Renal cortex interstitium (tissue), 11 donors: ENCODE results near the gene RCCD1. TPM values are rescaled to one million over a fixed set of nuclear protein-coding genes. Genes with fewer than 3 reads are reported as not detected.

Experiments
- DNase-seq, 11 donors: peaks; one replicate each; pipeline ENCODE4 v3.0.0-alpha.2; 2013; ENCODE audit warnings: low read depth in 9 of 11, low spot score in 4 of 11; ENCODE audit errors: extremely low read depth in 1 of 11
- polyA plus RNA-seq, 3 donors: library from polyadenylated mRNA; unstranded; fragments of 120-200 nt; gene quantifications; one replicate each; pipeline ENCODE4 v1.2.1, GENCODE V29; 2013; ENCODE audit not compliant: insufficient read length in 3 of 3

RCCD1 gene
- polyA plus RNA-seq, 3 donors, result 13.8 to 18.9 (median 16.5) TPM

DNA sequence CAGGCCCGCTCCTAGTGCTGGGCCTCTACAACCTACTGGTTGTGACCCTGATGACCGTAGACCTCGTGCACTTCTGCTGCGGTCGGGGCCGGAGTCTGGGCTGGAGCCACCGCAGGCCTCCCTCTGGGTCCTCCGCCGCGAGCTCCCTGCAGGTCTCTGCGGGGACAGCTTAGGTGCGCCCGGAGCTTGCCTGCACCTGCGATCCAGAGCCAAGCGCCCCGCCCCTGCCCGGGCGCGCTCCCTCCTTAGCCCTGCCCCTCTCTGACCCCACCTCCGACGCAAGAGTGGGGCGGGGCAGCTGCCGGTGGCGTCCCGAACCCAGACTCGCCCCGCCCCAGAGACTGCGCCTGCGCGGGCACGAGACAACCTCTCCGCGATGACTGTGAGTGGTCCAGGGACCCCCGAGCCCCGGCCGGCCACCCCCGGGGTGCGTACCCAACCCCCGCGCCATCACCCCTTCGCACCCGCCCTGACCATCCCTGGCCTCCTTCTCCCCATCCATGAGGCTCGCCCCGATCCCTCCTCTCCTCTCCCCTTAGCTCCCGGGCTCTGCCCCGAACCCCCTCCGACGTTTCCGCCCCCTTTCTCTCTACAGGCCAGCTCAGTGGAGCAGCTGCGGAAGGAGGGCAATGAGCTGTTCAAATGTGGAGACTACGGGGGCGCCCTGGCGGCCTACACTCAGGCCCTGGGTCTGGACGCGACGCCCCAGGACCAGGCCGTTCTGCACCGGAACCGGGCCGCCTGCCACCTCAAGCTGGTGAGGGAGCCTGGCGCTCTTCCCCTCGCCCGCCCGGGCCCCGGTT lies 19.5 kb upstream of the RCCD1 start, which contains the start of gene UNC45A:
UNC45A (plus strand) TSS at position 337 of the 803 bp plus-strand sequence; CDS start at position 377, 40 bp downstream.
- peak in 8 of 11 donors; percentile 71 to 90 (median 86) for DNase-seq

- DNase-seq, result no peak
Measured at GRCh38 chr15:90936823-90937222, 17.9 kb upstream of the RCCD1 start.

- DNase-seq, result no peak
Measured at GRCh38 chr15:90938261-90938660, 16.4 kb upstream of the RCCD1 start.

DNA sequence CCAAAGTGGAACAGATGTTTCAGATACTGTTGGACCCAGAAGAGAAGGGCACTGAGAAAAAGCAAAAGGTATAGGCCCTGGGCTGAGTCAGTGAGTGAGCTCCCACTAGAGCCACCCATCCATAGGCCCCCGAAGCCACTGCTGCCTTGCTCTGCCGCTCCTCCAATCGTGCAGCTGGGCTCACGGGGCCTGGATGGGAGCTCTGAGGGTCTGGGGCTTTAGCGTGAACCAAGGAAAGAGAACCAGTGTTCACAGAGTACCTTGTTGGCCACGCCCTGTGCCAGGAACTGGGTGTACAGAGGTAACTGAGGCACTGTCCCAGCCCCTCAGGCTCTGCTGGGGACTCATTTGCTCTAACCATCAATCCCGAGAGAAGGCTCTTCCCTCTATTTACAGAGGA lies 14.9 kb upstream of the RCCD1 start:
- no peak for DNase-seq

- DNase-seq, result no peak
Measured at GRCh38 chr15:90941038-90941437, 13.6 kb upstream of the RCCD1 start.

DNA sequence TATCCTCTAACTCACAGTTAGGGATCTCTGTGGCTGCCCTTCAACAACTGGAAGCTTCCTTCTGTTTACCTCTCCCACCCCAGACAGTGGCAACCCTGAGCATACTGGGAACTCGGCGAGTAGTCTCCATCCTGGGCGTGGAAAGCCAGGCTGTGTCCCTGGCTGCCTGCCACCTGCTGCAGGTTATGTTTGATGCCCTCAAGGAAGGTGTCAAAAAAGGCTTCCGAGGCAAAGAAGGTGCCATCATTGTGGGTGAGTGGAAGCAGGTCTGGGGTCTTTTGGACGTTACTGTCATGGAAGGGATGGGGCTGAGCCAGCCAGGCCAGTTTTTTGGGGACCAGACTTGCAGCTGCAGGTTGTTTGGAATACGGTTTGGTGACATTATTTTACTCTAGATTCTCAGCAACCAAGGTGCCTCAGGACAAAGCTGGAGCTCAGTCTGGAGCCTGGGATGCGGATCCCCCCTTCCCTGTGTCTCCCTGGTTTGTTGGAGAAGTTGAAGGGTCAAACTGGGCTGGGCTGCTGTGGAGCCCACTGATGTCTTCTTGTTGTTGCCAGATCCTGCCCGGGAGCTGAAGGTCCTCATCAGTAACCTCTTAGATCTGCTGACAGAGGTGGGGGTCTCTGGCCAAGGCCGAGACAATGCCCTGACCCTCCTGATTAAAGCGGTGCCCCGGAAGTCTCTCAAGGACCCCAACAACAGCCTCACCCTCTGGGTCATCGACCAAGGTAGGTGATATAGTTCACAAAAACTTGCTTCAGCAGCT lies 12.1 kb upstream of the RCCD1 start:
- DNase-seq, result no peak

GRCh38 chr15:90945091-90945490 lies 9.6 kb upstream of the RCCD1 start:
- DNase-seq, result no peak

- no peak for DNase-seq
Measured at GRCh38 chr15:90946538-90946937, 8.1 kb upstream of the RCCD1 start.

DNA sequence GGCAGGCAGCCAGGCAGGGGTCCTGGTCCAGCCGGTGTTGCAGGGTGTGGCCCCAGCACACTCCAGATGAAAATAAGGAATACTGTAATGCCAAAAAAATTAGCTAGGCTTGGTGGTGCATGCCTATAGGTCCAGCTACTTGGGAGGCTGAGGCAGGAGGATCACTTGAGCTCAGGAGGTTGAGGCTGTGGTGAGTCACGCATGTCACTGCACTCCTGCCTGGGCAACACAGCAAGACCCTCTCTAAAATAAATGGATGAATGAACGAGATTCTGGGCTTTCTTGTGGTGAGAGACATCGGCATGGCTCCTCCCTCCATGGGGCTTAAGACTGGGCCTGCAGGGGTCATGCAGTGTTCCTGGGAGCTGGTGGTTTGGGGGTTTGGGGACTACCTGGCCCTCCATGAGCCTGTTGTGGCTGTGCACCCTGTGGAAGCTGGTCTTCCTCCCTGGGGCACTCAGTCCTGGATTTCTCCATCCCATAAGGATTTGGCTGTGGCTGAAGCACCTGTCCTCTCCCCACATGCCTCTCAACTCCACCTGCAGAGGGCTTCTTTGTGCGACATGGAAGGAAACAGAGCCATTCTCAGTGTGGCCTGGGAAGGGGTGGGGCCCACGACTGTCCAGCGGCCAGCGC lies 7.6 kb upstream of the RCCD1 start:
- no peak for DNase-seq

DNA sequence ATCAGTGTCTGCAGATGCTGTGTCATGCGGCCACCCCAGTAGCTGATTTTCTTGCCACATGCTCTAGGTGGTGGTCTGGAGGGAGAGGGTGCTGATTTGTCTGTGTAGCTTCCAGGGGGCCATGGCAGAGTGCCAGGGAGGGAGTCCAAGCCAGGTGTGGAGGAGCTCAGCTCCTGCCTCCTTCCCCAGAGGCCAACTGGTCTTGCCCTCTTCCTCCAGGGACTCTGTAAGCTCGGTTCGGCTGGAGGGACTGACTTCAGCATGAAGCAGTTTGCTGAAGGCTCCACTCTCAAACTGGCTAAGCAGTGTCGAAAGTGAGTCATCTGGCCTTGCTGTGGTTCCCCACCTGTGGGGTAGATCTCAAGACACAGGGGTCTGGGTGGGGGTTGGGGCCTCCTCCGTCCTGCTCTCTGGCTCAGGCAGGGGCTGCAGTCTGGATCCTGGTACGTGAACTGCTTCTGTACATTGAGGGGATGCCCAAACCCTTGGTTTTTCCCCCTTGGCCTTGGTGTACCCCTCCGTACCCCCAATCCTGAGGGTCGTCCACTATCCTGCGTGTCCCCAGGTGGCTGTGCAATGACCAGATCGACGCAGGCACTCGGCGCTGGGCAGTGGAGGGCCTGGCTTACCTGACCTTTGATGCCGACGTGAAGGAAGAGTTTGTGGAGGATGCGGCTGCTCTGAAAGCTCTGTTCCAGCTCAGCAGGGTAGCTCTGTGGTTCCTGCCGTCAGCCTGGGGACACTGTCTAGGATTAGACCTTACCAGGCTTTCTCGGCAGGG lies 6.9 kb upstream of the RCCD1 start:
- no peak for DNase-seq

GRCh38 chr15:90948506-90948905 lies 6.2 kb upstream of the RCCD1 start:
- no peak for DNase-seq

- no peak for DNase-seq
Measured at GRCh38 chr15:90949979-90950675, 4.6 kb upstream of the RCCD1 start.

DNA sequence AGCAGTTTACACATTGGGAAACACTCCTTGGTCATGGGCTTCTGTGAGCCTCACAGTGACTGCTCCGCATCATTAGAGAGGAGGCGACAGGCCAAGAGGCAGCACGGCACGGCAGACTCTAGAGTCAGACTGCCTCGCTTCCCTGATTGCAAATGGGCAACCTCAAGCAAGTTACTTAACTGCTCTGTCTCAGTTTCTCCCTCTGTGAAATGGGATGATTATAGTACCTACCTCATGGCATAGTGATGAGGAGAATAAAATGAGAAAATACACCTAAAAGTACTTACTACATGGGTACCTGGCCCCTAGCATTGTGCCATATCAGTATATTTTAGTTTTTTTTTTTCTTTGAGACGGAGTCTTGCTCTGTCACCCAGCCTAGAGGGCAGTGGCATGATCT lies 4.0 kb upstream of the RCCD1 start:
- no peak for DNase-seq

DNA sequence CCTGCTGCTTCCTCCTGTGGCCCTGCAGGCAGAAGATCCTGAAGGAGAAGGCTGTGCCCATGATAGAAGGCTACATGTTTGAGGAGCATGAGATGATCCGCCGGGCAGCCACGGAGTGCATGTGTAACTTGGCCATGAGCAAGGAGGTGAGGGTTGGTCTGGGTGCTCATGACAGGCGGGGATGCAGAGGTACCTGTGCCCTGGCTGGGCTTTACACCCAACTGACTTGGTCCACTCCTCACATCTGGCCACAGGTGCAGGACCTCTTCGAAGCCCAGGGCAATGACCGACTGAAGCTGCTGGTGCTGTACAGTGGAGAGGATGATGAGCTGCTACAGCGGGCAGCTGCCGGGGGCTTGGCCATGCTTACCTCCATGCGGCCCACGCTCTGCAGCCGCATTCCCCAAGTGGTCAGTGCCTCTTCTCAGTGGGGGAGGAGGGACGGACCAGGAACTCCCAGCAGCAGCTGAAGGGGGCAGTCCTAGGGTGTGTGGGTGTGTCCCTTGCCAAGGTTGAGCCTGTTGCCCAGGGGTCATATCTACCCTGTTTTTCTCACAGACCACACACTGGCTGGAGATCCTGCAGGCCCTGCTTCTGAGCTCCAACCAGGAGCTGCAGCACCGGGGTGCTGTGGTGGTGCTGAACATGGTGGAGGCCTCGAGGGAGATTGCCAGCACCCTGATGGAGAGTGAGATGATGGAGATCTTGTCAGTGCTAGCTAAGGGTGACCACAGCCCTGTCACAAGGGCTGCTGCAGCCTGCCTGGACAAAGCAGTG lies 1.6 kb upstream of the RCCD1 start:
- DNase-seq, result no peak

DNA sequence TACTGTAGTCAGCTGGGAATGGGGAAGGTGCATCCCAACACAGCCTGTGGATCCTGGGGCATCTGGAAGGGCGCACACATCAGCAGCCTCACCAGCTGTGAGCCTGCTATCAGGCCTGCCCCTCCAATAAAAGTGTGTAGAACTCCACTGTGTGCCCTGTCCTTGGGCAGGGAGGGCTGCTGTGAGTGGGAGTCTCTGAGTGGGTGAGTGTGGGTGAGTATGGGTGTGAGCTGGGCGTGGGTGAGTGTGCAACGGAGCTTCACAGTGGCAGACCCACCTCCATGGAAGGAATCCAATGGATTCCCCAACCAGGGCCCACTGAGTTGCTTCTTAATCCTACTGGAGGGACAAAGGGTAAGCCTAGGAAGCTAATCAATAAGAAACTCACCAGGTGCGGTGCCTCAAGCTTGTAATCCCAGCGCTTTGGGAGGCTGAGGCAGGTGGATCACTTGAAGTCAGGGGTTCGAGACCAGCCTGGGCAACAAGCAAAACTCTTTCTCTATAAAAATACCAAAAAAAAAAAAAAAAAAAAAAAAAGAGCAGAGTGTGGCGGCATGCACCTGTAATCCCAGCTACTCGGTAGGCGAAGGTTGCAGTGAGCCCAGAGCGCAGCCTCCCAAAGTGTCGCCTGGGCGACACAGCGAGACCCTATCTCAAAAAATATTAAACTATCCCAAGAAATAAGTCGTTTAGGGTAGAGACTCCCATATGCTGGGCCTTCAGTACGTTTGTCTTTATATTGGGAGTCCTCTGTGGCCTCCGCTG lies 555 bp upstream of the RCCD1 start:
- DNase-seq, result no peak

DNA sequence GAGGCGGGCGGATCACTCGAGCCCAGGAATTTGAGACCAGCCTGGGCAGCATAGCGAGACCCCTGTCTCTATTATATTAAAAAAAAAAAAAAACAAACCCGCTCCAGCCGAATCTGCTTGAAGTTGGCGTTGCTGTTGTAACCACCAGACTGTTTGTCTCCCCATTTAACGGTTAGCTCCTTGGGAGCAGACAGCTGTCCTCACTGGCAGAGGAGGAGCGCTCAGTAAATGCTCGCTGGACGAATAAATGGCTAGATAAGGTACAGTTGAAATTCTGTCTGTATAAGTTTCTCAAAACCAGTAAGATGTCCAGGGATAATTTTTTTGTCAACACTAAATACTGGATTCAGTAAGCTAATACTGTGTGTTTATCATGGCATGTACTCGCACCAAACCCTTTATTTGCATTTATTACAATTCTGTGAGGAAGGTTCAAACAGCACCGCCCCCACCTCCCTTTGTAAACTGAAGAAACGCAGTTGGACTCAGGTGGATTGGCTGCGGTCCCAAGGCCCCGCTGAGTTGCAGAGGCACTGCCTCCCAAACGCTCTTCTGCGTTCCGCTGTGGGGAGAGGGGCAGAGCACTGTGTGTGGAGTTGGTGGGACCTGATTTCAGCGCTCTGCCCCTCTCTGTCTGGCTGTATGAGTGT lies 1.1 kb downstream of the RCCD1 start:
- no peak for DNase-seq
